HepG2 (cell line): ENCODE results near the gene CTSO. TPM values are rescaled to one million over a fixed set of nuclear protein-coding genes. Genes with fewer than 3 reads are reported as not detected.

Experiments used
- ATAC-seq: fragments of 200-7000 bp; cut with Tn5 transposase; 3 replicates; pipeline ENCODE4 v1.9.1; 2020; ENCODE audit warnings: mild to moderate bottlenecking, moderate library complexity
- BruUV-seq: library from RNA; stranded (reverse); fragments of 400-500 nt; replicated peaks from 2 replicates; lab custom pipeline; 2021; lab: Mats Ljungman, UMichigan
- CTCF ChIA-PET: fragments of 300-600 bp; formaldehyde crosslinking; extraction: SDS; loops from one replicate; lab custom pipeline; 2021; ENCODE audit warnings: low total read pairs, inconsistent platforms, low intra/inter-chr PET ratio; lab: Yijun Ruan, JAX
- POLR2A ChIA-PET: fragments of 350-600 bp; sonication (Branson Sonifier 250); formaldehyde crosslinking; loops from one replicate; lab custom pipeline; 2020; ENCODE audit warnings: antibody characterized with exemption, inconsistent platforms; lab: Yijun Ruan, JAX
- DNase-seq: peaks from one replicate; pipeline ENCODE4 v3.0.0-alpha.2; 2015; ENCODE audit warnings: low spot score
- FAIRE-seq: peaks from 3 replicates; lab custom pipeline; 2011; peaks lifted over from hg19 to GRCh38; lab: Jason Lieb, UNC
- H2AFZ ChIP-seq: one replicate; pipeline ENCODE4 v1.6.1; 2011; ENCODE audit warnings: low read length, inconsistent platforms
- H3K27ac ChIP-seq: fragments of 300-600 bp; 3 replicates; pipeline ENCODE4 v1.8.0; 2011; ENCODE audit warnings: mixed run types, mild to moderate bottlenecking, mixed read lengths, low read length, inconsistent platforms; ENCODE audit not compliant: insufficient read depth; ENCODE audit errors: extremely low read length
- H3K27me3 ChIP-seq, 2 experiments: fragments of 200-600 bp in 1 of 2; 2 replicates in 1 of 2; 3 replicates in 1 of 2; pipeline versions ENCODE4 v1.6.0 to v1.8.0; 2011; ENCODE audit warnings: low read length in 2 of 2, mild to moderate bottlenecking in 2 of 2, moderate library complexity in 2 of 2, inconsistent platforms in 1 of 2; ENCODE audit not compliant: insufficient read depth in 2 of 2, control insufficient read depth in 1 of 2
- H3K36me3 ChIP-seq, 2 experiments: fragments of 200-600 bp in 1 of 2; replicated peaks in 1 of 2; 2 replicates in 1 of 2; 3 replicates in 1 of 2; pipeline versions ENCODE4 v1.5.1 to v1.8.0; 2011; ENCODE audit warnings: low read length in 2 of 2, inconsistent platforms in 1 of 2; ENCODE audit not compliant: insufficient read depth in 2 of 2, control insufficient read depth in 1 of 2
- H3K4me1 ChIP-seq: 2 replicates; pipeline ENCODE4 v1.5.1; 2012; ENCODE audit warnings: low read length, inconsistent platforms; ENCODE audit not compliant: insufficient read depth
- H3K4me2 ChIP-seq: 2 replicates; pipeline ENCODE4 v1.6.0; 2011; ENCODE audit warnings: low read depth, low read length, inconsistent platforms
- H3K4me3 ChIP-seq, 3 experiments: fragments of 200-600 bp in 1 of 3; sonication (generic), shearing (Covaris generic) in 1 of 3; replicated peaks in 1 of 3; 2 replicates each; pipeline ENCODE4 v1.5.1; 2011 to 2016; ENCODE audit warnings: low read length in 3 of 3, inconsistent platforms in 2 of 3, low read depth in 2 of 3, mild to moderate bottlenecking in 2 of 3, control low read depth in 1 of 3, mixed read lengths in 1 of 3; ENCODE audit not compliant: insufficient read depth in 1 of 3
- H3K79me2 ChIP-seq: one replicate; pipeline ENCODE4 v1.6.1; 2011; ENCODE audit warnings: low read length, inconsistent platforms; ENCODE audit not compliant: insufficient read depth
- H3K9ac ChIP-seq: 2 replicates; pipeline ENCODE4 v1.6.0; 2011; ENCODE audit warnings: mild to moderate bottlenecking, low read depth, low read length, inconsistent platforms; ENCODE audit not compliant: insufficient read depth
- H3K9me3 ChIP-seq: 2 replicates; pipeline ENCODE4 v1.5.1; 2012; ENCODE audit warnings: mild to moderate bottlenecking, low read length
- H4K20me1 ChIP-seq: 2 replicates; pipeline ENCODE4 v1.6.0; 2011; ENCODE audit warnings: inconsistent platforms, mild to moderate bottlenecking, low read length, moderate library complexity; ENCODE audit not compliant: insufficient read depth
- CBX5 ChIP-seq: sonication (generic); formaldehyde crosslinking; IDR thresholded peaks from 2 replicates; pipeline ENCODE4 v1.4.0; 2020; ENCODE audit warnings: missing genetic modification reagents, borderline replicate concordance
- HOXA5 ChIP-seq: sonication (generic); formaldehyde crosslinking; IDR thresholded peaks from 2 replicates; pipeline ENCODE4 v1.4.0; 2020; ENCODE audit warnings: missing genetic modification reagents
- ONECUT2 ChIP-seq: sonication (generic); formaldehyde crosslinking; IDR thresholded peaks from 2 replicates; pipeline ENCODE4 v1.4.0; 2020; ENCODE audit warnings: missing genetic modification reagents
- SMARCC2 ChIP-seq: fragments of 450-650 bp; IDR thresholded peaks from 2 replicates; pipeline ENCODE4 v1.6.1; 2017; ENCODE audit warnings: antibody characterized with exemption, mild to moderate bottlenecking
- SMC3 ChIP-seq: IDR thresholded peaks from 2 replicates; pipeline ENCODE4 v1.6.1; 2011; ENCODE audit warnings: low read length, improper control_type of control experiment
- ZNF280B ChIP-seq: sonication (generic); formaldehyde crosslinking; IDR thresholded peaks from 2 replicates; pipeline ENCODE4 v1.5.0; 2020; ENCODE audit warnings: missing genetic modification reagents, mild to moderate bottlenecking, borderline replicate concordance
- ZNF354B ChIP-seq: sonication (generic); formaldehyde crosslinking; IDR thresholded peaks from 2 replicates; pipeline ENCODE4 v1.8.0; 2022; ENCODE audit warnings: mild to moderate bottlenecking, missing genetic modification reagents
- ZNF446 ChIP-seq: sonication (generic); formaldehyde crosslinking; IDR thresholded peaks from 2 replicates; pipeline ENCODE4 v1.5.0; 2020; ENCODE audit warnings: mild to moderate bottlenecking, missing genetic modification reagents
- ZNF547 ChIP-seq: sonication (generic); formaldehyde crosslinking; IDR thresholded peaks from 2 replicates; pipeline ENCODE4 v1.5.1; 2020; ENCODE audit warnings: mild to moderate bottlenecking, missing genetic modification reagents
- ZNF709 ChIP-seq: sonication (generic); formaldehyde crosslinking; IDR thresholded peaks from 2 replicates; pipeline ENCODE4 v1.5.0; 2020; ENCODE audit warnings: mild to moderate bottlenecking, missing genetic modification reagents
- ZNF766 ChIP-seq: sonication (generic); formaldehyde crosslinking; IDR thresholded peaks from 2 replicates; pipeline ENCODE4 v1.5.0; 2020; ENCODE audit warnings: missing genetic modification reagents, borderline replicate concordance
- WGBS: methylation state at CpG from one replicate; pipeline ENCODE4 v1.1.6; 2017; ENCODE audit warnings: low lambda C conversion rate; 5-methylcytosine and 5-hydroxymethylcytosine counted together
- in situ Hi-C: cut with HindIII; loops from 2 replicates; pipeline ENCODE4 v1.10.0; 2017; ENCODE audit warnings: low pct_unique_long_range_greater_than_20kb; ENCODE audit not compliant: extremely low pct_ligation_motif_present
- intact Hi-C: fragments of 100-400 bp; cut with micrococcal nuclease; formaldehyde crosslinking; loops from one replicate; pipeline ENCODE4 v1.10.0; 2022; ENCODE audit not compliant: unreplicated experiment
- polyA plus RNA-seq, 8 experiments: library from polyadenylated mRNA; depleted of rRNA in 3 of 8; stranded (reverse) in 7 of 8; unstranded in 1 of 8; fragments of >200 nt; fragmentation: Illumina TruSeq in 4 of 8; extraction: Trizol in 4 of 8; gene quantifications; 2 replicates each; pipeline versions ENCODE4 v1.2.1 to v1.2.3, GENCODE V29; 2011 to 2016; ENCODE audit warnings: low read depth in 4 of 8, missing spikeins in 1 of 8, mixed read lengths in 1 of 8; ENCODE audit not compliant: insufficient read depth in 1 of 8
- total RNA-seq, 5 experiments: library from RNA; depleted of rRNA; stranded (reverse); fragments of >200 nt; fragmentation: Illumina TruSeq; extraction: Trizol; gene quantifications; 2 replicates each; pipeline ENCODE4 v1.2.3, GENCODE V29; 2016; ENCODE audit warnings: low read depth in 1 of 5
- TF ChIP-seq, protein P1 (sequence below): sonication (generic); formaldehyde crosslinking; IDR thresholded peaks from 2 replicates; pipeline ENCODE4 v1.5.0; 2020; ENCODE audit warnings: missing genetic modification reagents
- TF ChIP-seq, protein P2 (sequence below): sonication (generic); formaldehyde crosslinking; conservative IDR thresholded peaks from 2 replicates; pipeline ENCODE4 v1.4.0; 2020; ENCODE audit warnings: missing genetic modification reagents
- TF ChIP-seq, protein P3 (sequence below): IDR thresholded peaks from 2 replicates; pipeline ENCODE4 v1.6.1; 2016; ENCODE audit warnings: low read depth, borderline replicate concordance

The CTSO gene
- total and polyA plus RNA-seq, 2 of the 13 experiments (the other 11 are each of a cell fraction or from before 2014, with no cell fraction given) = 0.07 to 0.17 TPM

DNA sequence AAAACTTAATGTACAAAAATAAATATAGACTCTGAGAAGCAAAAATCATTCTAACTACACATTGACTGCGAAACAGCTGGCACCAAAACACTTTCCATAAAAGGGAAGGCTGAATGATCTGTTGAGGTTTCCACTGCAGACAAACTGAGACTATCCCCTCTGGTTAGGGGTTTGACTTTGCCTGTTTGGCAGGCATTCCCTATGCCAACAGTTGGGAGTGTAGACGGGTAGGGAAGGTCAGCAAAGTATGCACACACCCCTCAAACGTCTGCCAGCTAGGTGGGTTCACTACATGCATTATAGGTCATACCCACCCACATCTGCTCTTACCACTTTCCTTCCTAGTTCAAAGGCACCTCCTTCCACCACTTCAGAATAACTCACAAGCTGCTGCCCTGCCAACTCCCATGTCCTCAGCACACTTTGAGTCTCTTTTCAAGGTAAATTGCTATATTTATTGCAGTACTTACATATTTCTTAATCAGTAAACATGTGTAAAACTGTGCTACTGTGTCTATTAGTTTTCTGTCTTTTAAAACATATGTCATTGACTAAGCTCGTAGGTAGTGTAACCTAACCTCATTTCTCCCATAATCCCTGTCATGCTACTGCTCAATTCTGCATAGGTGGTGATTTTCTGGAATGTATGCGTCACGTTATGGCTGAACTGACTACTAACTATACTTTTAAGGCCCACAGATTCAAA lies 12.4 kb downstream of the CTSO start:
- no peak overlapping the region for H2AFZ ChIP-seq
- no peaks in the 10 kb centered on the region for H3K36me3 ChIP-seq
- FAIRE-seq = no peak
- no peaks in the 10 kb centered on the region for H3K4me1 ChIP-seq
- no peak overlapping the region for H3K4me3 ChIP-seq
- H4K20me1 ChIP-seq = no peaks in the 10 kb centered on the region
- no peak overlapping the region for H3K4me2 ChIP-seq
- TF ChIP-seq ZNF280B (no peak), ZNF354B (CRISPR knock-in tag) (no peak), SMC3 (no peak), ZNF709 (no peak), CBX5 (CRISPR knock-in tag) (no peak), ZNF446 (CRISPR knock-in tag) (no peak), ZNF547 (CRISPR knock-in tag) (no peak), ONECUT2 (CRISPR knock-in tag) (no peak), SMARCC2 (no peak), HOXA5 (CRISPR knock-in tag) (no peak), ZNF766 (CRISPR knock-in tag) (no peak)
- TF ChIP-seq, protein P1, sequence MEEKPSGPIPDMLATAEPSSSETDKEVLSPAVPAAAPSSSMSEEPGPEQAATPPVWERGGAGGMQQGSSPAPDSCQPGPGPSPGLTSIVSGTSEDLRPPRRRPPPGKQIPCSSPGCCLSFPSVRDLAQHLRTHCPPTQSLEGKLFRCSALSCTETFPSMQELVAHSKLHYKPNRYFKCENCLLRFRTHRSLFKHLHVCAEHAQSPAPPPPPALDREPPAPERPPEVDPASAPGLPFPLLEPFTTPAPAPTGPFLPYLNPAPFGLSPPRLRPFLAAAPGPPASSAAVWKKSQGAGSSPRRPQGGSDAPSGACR (CRISPR knock-in tag) = no peak
- TF ChIP-seq, protein P2, sequence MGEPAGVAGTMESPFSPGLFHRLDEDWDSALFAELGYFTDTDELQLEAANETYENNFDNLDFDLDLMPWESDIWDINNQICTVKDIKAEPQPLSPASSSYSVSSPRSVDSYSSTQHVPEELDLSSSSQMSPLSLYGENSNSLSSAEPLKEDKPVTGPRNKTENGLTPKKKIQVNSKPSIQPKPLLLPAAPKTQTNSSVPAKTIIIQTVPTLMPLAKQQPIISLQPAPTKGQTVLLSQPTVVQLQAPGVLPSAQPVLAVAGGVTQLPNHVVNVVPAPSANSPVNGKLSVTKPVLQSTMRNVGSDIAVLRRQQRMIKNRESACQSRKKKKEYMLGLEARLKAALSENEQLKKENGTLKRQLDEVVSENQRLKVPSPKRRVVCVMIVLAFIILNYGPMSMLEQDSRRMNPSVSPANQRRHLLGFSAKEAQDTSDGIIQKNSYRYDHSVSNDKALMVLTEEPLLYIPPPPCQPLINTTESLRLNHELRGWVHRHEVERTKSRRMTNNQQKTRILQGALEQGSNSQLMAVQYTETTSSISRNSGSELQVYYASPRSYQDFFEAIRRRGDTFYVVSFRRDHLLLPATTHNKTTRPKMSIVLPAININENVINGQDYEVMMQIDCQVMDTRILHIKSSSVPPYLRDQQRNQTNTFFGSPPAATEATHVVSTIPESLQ (CRISPR knock-in tag) = no peak
- TF ChIP-seq, protein P3, sequence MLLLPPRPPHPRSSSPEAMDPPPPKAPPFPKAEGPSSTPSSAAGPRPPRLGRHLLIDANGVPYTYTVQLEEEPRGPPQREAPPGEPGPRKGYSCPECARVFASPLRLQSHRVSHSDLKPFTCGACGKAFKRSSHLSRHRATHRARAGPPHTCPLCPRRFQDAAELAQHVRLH (CRISPR knock-in tag) = no peak
- ChIA-PET POLR2A (no interaction called here), CTCF (no interaction called here)
- ATAC-seq = no peak
- no peak overlapping the region for H3K9ac ChIP-seq
- no peaks in the 10 kb centered on the region for H3K79me2 ChIP-seq
- intact Hi-C loops = no loop called here
- in situ Hi-C loops = no loop called here
- BruUV-seq = no TSS peak
- H3K27ac ChIP-seq = no peak overlapping the region
- DNase-seq = no peak
- WGBS = 13% methylated on average over 5 of the region's 6 CpGs
- no peaks in the 10 kb centered on the region for H3K9me3 ChIP-seq
- H3K27me3 ChIP-seq = no peaks in the 10 kb centered on the region
